HEK293 (cell line): ENCODE results near the gene MYOD1.

ENCODE experiments used
- BCL11A ChIP-seq: fragments of 450-650 bp; formaldehyde crosslinking; IDR thresholded peaks from 2 replicates; pipeline ENCODE4 v1.5.1; 2016; ENCODE audit warnings: low read depth, missing biosample characterization, missing genetic modification characterization
- CTCF ChIP-seq: fragments of 450-650 bp; formaldehyde crosslinking; IDR thresholded peaks from 2 replicates; pipeline ENCODE4 v1.5.1; 2016; ENCODE audit warnings: missing biosample characterization, missing genetic modification characterization
- REST ChIP-seq: fragments of 450-650 bp; formaldehyde crosslinking; IDR thresholded peaks from 2 replicates; pipeline ENCODE4 v1.5.1; 2016; ENCODE audit warnings: missing biosample characterization, missing genetic modification characterization
- ZEB2 ChIP-seq: fragments of 450-650 bp; formaldehyde crosslinking; IDR thresholded peaks from 2 replicates; pipeline ENCODE4 v1.5.1; 2016; ENCODE audit warnings: missing biosample characterization, missing genetic modification characterization
- ZNF148 ChIP-seq: fragments of 450-650 bp; formaldehyde crosslinking; IDR thresholded peaks from 2 replicates; pipeline ENCODE4 v1.5.0; 2017; ENCODE audit warnings: missing biosample characterization, missing genetic modification characterization, borderline replicate concordance
- ZNF202 ChIP-seq: fragments of 450-650 bp; formaldehyde crosslinking; IDR thresholded peaks from 2 replicates; pipeline ENCODE4 v1.5.1; 2016; ENCODE audit warnings: missing biosample characterization, missing genetic modification characterization, borderline replicate concordance
- ZNF24 ChIP-seq: fragments of 450-650 bp; formaldehyde crosslinking; IDR thresholded peaks from 2 replicates; pipeline ENCODE4 v1.5.1; 2016; ENCODE audit warnings: missing biosample characterization, missing genetic modification characterization
- ZNF266 ChIP-seq: fragments of 450-650 bp; formaldehyde crosslinking; IDR thresholded peaks from 2 replicates; pipeline ENCODE4 v1.5.1; 2016; ENCODE audit warnings: missing biosample characterization, missing genetic modification characterization, low read depth
- ZNF350 ChIP-seq: fragments of 450-650 bp; formaldehyde crosslinking; IDR thresholded peaks from 2 replicates; pipeline ENCODE4 v1.5.0; 2017; ENCODE audit warnings: missing biosample characterization, mild to moderate bottlenecking, missing genetic modification characterization

GRCh38 chr11:17763703-17764102 lies 44.3 kb downstream of the MYOD1 start:
- TF ChIP-seq ZNF202 (tag by site-specific recombination) (no peak), CTCF (no peak), BCL11A (tag by site-specific recombination) (no peak), ZNF266 (tag by site-specific recombination) (no peak), ZNF350 (no peak), ZNF148 (tag by site-specific recombination) (no peak), REST (tag by site-specific recombination) (no peak), ZEB2 (tag by site-specific recombination) (no peak), ZNF24 (tag by site-specific recombination) (no peak)
